Ascending aorta (tissue), 2 donors: ENCODE data around the gene KRTAP8-1. TPM values are rescaled to one million over a fixed set of nuclear protein-coding genes. Genes with fewer than 3 reads are reported as not detected.

Experiments used
- DNase-seq, 2 donors: peaks; one replicate each; pipeline ENCODE4 v3.0.0-alpha.2; 2019; ENCODE audit warnings: low spot score in 2 of 2
- H3K27ac ChIP-seq, 2 donors: fragments of 200-600 bp; sonication (generic); one replicate each; pipeline ENCODE4 v1.5.1; 2016 to 2017; ENCODE audit warnings: mild to moderate bottlenecking in 1 of 2
- H3K27me3 ChIP-seq: fragments of 200-600 bp; sonication (generic); one replicate; pipeline ENCODE4 v1.5.1; 2017
- H3K36me3 ChIP-seq, 2 donors: fragments of 200-600 bp; sonication (generic); one replicate each; pipeline ENCODE4 v1.5.1; 2016
- H3K4me1 ChIP-seq, 2 donors: fragments of 200-600 bp; sonication (generic); one replicate each; pipeline ENCODE4 v1.5.1; 2016 to 2017; ENCODE audit warnings: mild to moderate bottlenecking in 1 of 2
- H3K4me3 ChIP-seq, 2 donors: fragments of 200-600 bp; sonication (generic); one replicate each; pipeline ENCODE4 v1.5.1; 2016 to 2017; ENCODE audit warnings: mild to moderate bottlenecking in 1 of 2
- H3K9me3 ChIP-seq, 2 donors: fragments of 200-600 bp; sonication (generic); one replicate each; pipeline ENCODE4 v1.5.1; 2016
- CTCF ChIP-seq, 3 experiments: fragments of 200-600 bp in 2 of 3; fragments of 450-650 bp in 1 of 3; sonication (generic) in 2 of 3; IDR thresholded peaks; one replicate each; pipeline ENCODE4 v1.5.1; 2016 to 2019; ENCODE audit warnings: antibody characterized with exemption in 3 of 3, mild to moderate bottlenecking in 1 of 3, moderate library complexity in 1 of 3
- intact Hi-C: fragments of 100-400 bp; cut with DNase I; formaldehyde crosslinking; loops from one replicate; pipeline ENCODE4 v1.15.1; 2023
- total RNA-seq: library from RNA; depleted of rRNA; stranded (reverse); fragments of >200 nt; gene quantifications from one replicate; pipeline ENCODE4 v1.1.0, GENCODE V29; 2016

The KRTAP8-1 gene
- total RNA-seq, 1 donor from 2014 or later = not detected

- peak in 1 of 3 experiments; percentile 14 for TF ChIP-seq CTCF (IDR thresholded peaks at IDR 0.05)
- H3K9me3 ChIP-seq = no peaks in the 10 kb centered on the region
- no peaks in the 10 kb centered on the region for H3K4me1 ChIP-seq
- no peak overlapping the region for H3K4me3 ChIP-seq
- no peaks in the 10 kb centered on the region for H3K36me3 ChIP-seq
- no peak for DNase-seq
- H3K27ac ChIP-seq = no peak overlapping the region
- H3K27me3 ChIP-seq = no peaks in the 10 kb centered on the region
- intact Hi-C loops = no loop called here
These were observed 18.2 kb upstream of the KRTAP8-1 start for GRCh38 chr21:30831194-30831765.

- no peak for TF ChIP-seq CTCF (IDR thresholded peaks at IDR 0.05)
- intact Hi-C loops = no loop called here
- Histone ChIP-seq H3K9me3 (no peaks in the 10 kb centered on the region), H3K27me3 (no peaks in the 10 kb centered on the region), H3K4me3 (no peak within 1 kb of the TSS), H3K36me3 (no peaks in the 10 kb centered on the region), H3K27ac (no peak within 1 kb of the TSS), H3K4me1 (no peaks in the 10 kb centered on the region)
- no peak for DNase-seq
These were observed 16.6 kb upstream of the KRTAP8-1 start, which contains the start of gene KRTAP7-1 for GRCh38 chr21:30829659-30830058. KRTAP7-1 (minus strand) TSS chr21:30829759; CDS start chr21:30829698, 61 bp downstream.

GRCh38 chr21:30818837-30819610, 6.0 kb upstream of the KRTAP8-1 start:
- no peak for TF ChIP-seq CTCF (IDR thresholded peaks at IDR 0.05)

GRCh38 chr21:30800605-30801004, 12.5 kb downstream of the KRTAP8-1 start:
- TF ChIP-seq CTCF (IDR thresholded peaks at IDR 0.05) = no peak
- Histone ChIP-seq H3K36me3 (no peaks in the 10 kb centered on the region), H3K4me1 (no peaks in the 10 kb centered on the region), H3K4me3 (no peak overlapping the region), H3K9me3 (no peaks in the 10 kb centered on the region), H3K27ac (no peak overlapping the region), H3K27me3 (no peaks in the 10 kb centered on the region)
- no peak for DNase-seq
- intact Hi-C loops = no loop called here

More at GRCh38 chr21:30818837-30819610, 6.0 kb upstream of the KRTAP8-1 start:
- H3K36me3 ChIP-seq = no peaks in the 10 kb centered on the region
- no peak overlapping the region for H3K27ac ChIP-seq
- H3K27me3 ChIP-seq = no peaks in the 10 kb centered on the region
- H3K9me3 ChIP-seq = no peaks in the 10 kb centered on the region
- H3K4me3 ChIP-seq = no peak overlapping the region
- no peaks in the 10 kb centered on the region for H3K4me1 ChIP-seq
- intact Hi-C loops = no loop called here
- no peak for DNase-seq

- Histone ChIP-seq H3K4me3 (no peak overlapping the region), H3K27me3 (no peaks in the 10 kb centered on the region), H3K27ac (no peak overlapping the region), H3K9me3 (no peaks in the 10 kb centered on the region), H3K4me1 (no peaks in the 10 kb centered on the region), H3K36me3 (no peaks in the 10 kb centered on the region)
- intact Hi-C loops = no loop called here
- no peak for TF ChIP-seq CTCF (IDR thresholded peaks at IDR 0.05)
- no peak for DNase-seq
These were observed 19.3 kb downstream of the KRTAP8-1 start for GRCh38 chr21:30793581-30794314.
